Stomach (tissue), 9 donors: ENCODE measurements around the gene LZTS2. TPM values are rescaled to one million over a fixed set of nuclear protein-coding genes. Genes with fewer than 3 reads are reported as not detected.

ENCODE experiments used
- DNase-seq, 2 donors: peaks; one replicate each; pipeline versions ENCODE4 v3.0.0 to v3.0.0-alpha.2; 2013 to 2019
- H3K27ac ChIP-seq, 5 donors: fragments of 200-600 bp in 4 of 5; sonication (generic) in 4 of 5; one replicate each; pipeline ENCODE4 v1.5.1; 2013 to 2019; ENCODE audit warnings: mild to moderate bottlenecking in 1 of 5, moderate library complexity in 1 of 5
- H3K27me3 ChIP-seq, 3 donors: fragments of 200-600 bp; sonication (generic); one replicate each; pipeline ENCODE4 v1.5.1; 2017 to 2019; ENCODE audit warnings: mixed run types in 1 of 3
- H3K36me3 ChIP-seq, 4 donors: fragments of 200-600 bp; sonication (generic); 1 replicate in 3 of 4; 2 replicates in 1 of 4; pipeline ENCODE4 v1.5.1; 2016 to 2019
- H3K4me1 ChIP-seq, 4 donors: fragments of 200-600 bp; sonication (generic); one replicate each; pipeline ENCODE4 v1.5.1; 2016 to 2019
- H3K4me3 ChIP-seq, 4 donors: fragments of 200-600 bp; sonication (generic) in 3 of 4; one replicate each; pipeline ENCODE4 v1.5.1; 2016 to 2019; ENCODE audit warnings: mild to moderate bottlenecking in 1 of 4
- H3K9me3 ChIP-seq, 4 donors: fragments of 200-600 bp; sonication (generic); one replicate each; pipeline ENCODE4 v1.5.1; 2016 to 2019
- EP300 ChIP-seq: sonication (generic); formaldehyde crosslinking; IDR thresholded peaks from one replicate; pipeline ENCODE4 v1.6.1; 2017; ENCODE audit warnings: antibody characterized with exemption
- POLR2A ChIP-seq, 4 donors: fragments of 450-650 bp; IDR thresholded peaks; one replicate each; pipeline ENCODE4 v1.6.1; 2016; ENCODE audit warnings: antibody characterized with exemption in 4 of 4, control low read depth in 2 of 4, mild to moderate bottlenecking in 1 of 4, moderate library complexity in 1 of 4
- POLR2AphosphoS5 ChIP-seq, 3 donors: sonication (generic); formaldehyde crosslinking; IDR thresholded peaks; one replicate each; pipeline ENCODE4 v1.6.1; 2016; ENCODE audit warnings: antibody characterized with exemption in 3 of 3
- WGBS, 5 donors: extraction: QIAGEN DNeasy Blood & Tissue Kit in 3 of 5; methylation state at CpG; one replicate each; pipeline versions ENCODE4 v1.1.5 to v1.1.7; 2013 to 2018; 5-methylcytosine and 5-hydroxymethylcytosine counted together
- intact Hi-C: fragments of 100-400 bp; cut with DNase I; formaldehyde crosslinking; loops from one replicate; pipeline ENCODE4 v1.15.1; 2023; ENCODE audit warnings: low total_unique reads
- polyA plus RNA-seq, 3 donors: library from polyadenylated mRNA; stranded (reverse); fragments of 200-250 nt; gene quantifications; one replicate each; pipeline ENCODE4 v1.2.3, GENCODE V29; 2013
- total RNA-seq, 5 donors: library from RNA; depleted of rRNA; stranded (reverse); fragments of >200 nt; gene quantifications; one replicate each; pipeline versions ENCODE4 v1.1.0 to v1.2.3, GENCODE V29; 2014 to 2016
- TF ChIP-seq, protein P1 (sequence below), 7 experiments: fragments of 450-650 bp in 4 of 7; fragments of 200-600 bp in 3 of 7; sonication (generic) in 3 of 7; IDR thresholded peaks; one replicate each; pipeline ENCODE4 v1.5.1; 2016 to 2019; ENCODE audit warnings: antibody characterized with exemption in 7 of 7, control low read depth in 2 of 7, mild to moderate bottlenecking in 1 of 7
- donor health status: healthy with polysubstance abuse.
- donor health status: Bipolar disorder and iron deficiency.
- donor health status: healthy.

The LZTS2 gene
- total and polyA plus RNA-seq, 8 donors: 34.7 to 70.7 (median 48.0) TPM

DNA sequence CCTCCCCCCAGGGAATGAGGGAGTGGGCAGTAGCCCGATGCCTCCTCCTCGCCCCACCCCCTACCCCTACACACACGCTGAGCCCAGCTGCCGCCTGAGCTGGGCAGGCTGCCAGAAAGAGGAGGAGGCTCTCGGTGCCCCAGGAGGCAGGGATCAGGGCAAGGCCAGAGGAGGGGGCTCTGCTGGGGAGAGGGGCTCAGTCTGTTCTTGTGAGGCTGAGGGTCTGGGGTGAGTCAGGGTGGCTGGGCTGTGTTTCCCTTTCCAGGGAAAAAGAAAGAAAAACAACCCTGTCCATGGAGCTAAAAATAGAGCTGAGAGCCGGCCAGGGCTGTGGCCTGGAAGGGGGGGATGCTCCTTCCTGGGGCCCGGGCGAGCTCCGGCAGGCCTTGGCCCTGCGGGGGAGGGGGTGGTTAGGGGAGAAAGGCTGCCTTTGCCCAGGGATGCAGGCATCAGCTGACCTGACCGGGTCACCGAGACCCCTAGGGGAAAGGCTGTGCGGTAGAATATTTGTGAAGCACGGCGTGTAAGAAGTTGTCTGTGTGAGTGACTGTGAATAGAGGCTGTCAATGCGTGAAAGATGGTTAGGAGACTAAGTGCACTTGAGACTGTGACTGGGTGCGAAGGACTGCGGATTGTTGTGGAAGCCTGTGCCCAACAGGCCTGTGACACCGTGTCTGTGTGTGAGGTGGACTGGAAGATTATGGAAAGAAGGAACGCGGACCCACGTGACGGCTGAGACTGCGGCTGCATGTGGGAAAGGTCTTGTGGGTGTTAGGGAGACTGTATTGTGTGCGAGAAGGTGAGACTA, 1.2 kb upstream of the LZTS2 start:
- WGBS, 5 donors: 1 to 4% (median 3%) methylated on average over 19 to 25 of the region's 25 CpGs
- peak; percentile 84 to 96 for DNase-seq
- intact Hi-C loops: no loop called here
- no peaks in the 10 kb centered on the region for H3K27me3 ChIP-seq
- peaks cover 45 to 67% (median 53%) of the 10 kb centered on the region in 4 donors for H3K4me1 ChIP-seq
- no peaks in the 10 kb centered on the region for H3K9me3 ChIP-seq
- H3K27ac ChIP-seq: peak overlapping the region; percentile 97 to 100 (median 100)
- TF ChIP-seq POLR2AphosphoS5 (IDR thresholded peaks at IDR 0.05) (no peak), POLR2A (IDR thresholded peaks at IDR 0.05) (no peak)
- TF ChIP-seq, protein P1, sequence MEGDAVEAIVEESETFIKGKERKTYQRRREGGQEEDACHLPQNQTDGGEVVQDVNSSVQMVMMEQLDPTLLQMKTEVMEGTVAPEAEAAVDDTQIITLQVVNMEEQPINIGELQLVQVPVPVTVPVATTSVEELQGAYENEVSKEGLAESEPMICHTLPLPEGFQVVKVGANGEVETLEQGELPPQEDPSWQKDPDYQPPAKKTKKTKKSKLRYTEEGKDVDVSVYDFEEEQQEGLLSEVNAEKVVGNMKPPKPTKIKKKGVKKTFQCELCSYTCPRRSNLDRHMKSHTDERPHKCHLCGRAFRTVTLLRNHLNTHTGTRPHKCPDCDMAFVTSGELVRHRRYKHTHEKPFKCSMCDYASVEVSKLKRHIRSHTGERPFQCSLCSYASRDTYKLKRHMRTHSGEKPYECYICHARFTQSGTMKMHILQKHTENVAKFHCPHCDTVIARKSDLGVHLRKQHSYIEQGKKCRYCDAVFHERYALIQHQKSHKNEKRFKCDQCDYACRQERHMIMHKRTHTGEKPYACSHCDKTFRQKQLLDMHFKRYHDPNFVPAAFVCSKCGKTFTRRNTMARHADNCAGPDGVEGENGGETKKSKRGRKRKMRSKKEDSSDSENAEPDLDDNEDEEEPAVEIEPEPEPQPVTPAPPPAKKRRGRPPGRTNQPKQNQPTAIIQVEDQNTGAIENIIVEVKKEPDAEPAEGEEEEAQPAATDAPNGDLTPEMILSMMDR (IDR thresholded peaks at IDR 0.05): no peak
- H3K36me3 ChIP-seq: peaks cover 8 to 18% (median 15%) of the 10 kb centered on the region in 4 donors
- peak overlapping the region; percentile 68 to 89 (median 88) for H3K4me3 ChIP-seq

DNA sequence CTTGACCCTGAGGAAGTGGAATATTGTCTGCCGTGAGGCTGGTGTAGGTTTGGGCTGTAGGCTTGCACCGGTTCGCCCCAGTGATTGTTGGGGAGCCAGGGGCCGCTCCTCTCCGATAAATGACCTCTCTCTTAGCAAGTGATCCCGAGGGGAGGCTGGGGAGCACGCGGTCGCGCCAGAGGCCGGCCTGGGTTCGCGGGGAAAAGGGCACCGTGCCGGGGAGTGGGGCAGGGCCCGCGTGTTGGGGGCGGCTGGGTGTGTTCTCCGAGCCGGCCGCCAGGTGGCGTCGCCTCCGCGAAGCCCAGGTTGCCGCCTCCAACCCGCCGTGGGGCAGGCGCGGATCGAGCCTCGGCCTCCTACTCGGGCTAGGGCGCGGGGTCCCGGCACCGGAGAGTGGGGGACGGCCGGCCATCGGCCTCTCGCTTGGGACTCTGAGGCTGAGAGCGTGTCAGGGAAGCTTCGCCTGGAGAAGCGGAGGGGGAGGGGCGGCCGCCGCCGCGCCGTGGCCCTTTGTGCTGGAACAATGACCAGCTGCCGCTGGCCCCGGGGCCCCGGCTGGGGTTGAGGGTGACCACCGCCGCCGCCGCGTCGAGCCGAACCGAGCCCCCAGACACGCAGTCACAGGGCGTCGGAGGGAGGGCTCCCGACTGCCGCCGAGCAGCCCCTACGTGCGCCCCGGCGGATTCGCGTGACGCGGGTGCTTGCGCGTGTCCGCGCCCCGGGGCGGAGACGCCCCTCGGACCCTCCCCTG, 442 bp upstream of the LZTS2 start:
- H3K27ac ChIP-seq: peak overlapping the region; percentile 97 to 100 (median 100)
- TF ChIP-seq POLR2AphosphoS5 (IDR thresholded peaks at IDR 0.05) (peak; percentile 68 to 87 (median 86)), POLR2A (IDR thresholded peaks at IDR 0.05) (no peak)
- TF ChIP-seq, protein P1 (IDR thresholded peaks at IDR 0.05): peak in 6 of 7 experiments; percentile 24 to 99 (median 94)
- H3K4me3 ChIP-seq: peak overlapping the region; percentile 68 to 89 (median 88)
- peaks cover 11 to 19% (median 18%) of the 10 kb centered on the region in 4 donors for H3K36me3 ChIP-seq
- DNase-seq: peak; percentile 82 to 95
- peaks cover 45 to 74% (median 60%) of the 10 kb centered on the region in 4 donors for H3K4me1 ChIP-seq
- intact Hi-C loops: no loop called here
- no peaks in the 10 kb centered on the region for H3K9me3 ChIP-seq
- no peaks in the 10 kb centered on the region for H3K27me3 ChIP-seq
- 0 to 1% (median 0%) methylated on average over 54 to 83 of the region's 83 CpGs for WGBS, 5 donors

DNA sequence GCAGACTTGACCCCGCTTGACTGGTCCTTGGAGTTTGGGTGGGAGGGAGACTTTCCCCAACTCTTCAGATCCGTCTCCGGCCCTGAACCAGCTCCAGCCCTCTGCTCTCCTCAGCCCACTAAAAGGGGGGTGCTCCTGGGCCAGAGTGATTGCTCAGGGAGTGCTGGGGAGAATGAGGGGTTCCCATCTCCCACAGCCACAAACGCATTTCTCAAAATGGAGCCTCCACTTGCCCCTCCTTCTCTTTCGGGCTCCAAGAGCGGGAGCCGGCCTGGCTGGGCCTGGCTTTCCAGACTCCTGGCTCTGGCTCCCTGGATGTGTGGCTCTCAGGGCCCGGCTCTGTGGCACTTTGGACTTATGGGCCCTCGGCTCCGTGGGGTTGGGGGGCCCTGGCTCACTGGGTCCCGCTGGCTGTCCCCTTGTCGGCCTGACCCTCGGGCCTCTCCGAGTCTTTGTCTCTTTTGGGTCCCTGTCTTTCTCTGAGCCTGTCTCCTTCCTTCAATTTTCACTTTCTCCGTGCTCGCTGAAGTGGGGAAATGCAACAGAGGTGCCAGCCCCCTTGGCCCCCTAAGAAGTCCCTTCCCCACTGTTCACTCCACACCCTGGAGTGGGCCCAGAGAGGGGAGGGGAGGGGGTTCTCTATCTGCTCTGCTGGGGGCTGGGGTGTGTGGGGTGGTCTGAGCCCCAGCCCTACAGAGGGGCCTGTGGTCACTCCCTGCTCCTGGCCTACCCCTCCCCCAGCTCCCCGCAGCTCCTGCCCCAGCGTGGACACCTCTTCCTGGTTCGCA, 713 bp downstream of the LZTS2 start:
- intact Hi-C loops: no loop called here
- peak overlapping the region; percentile 68 to 89 (median 88) for H3K4me3 ChIP-seq
- DNase-seq: peak; percentile 49 to 72
- WGBS, 5 donors: 5 to 14% (median 10%) methylated on average over 18 to 19 of the region's 19 CpGs
- H3K27me3 ChIP-seq: no peaks in the 10 kb centered on the region
- H3K4me1 ChIP-seq: peaks cover 45 to 81% (median 62%) of the 10 kb centered on the region in 4 donors
- peak overlapping the region; percentile 97 to 100 (median 100) for H3K27ac ChIP-seq
- no peaks in the 10 kb centered on the region for H3K9me3 ChIP-seq
- H3K36me3 ChIP-seq: peaks cover 14 to 30% (median 30%) of the 10 kb centered on the region in 4 donors
- TF ChIP-seq EP300 (no peak), POLR2AphosphoS5 (IDR thresholded peaks at IDR 0.05) (no peak), POLR2A (IDR thresholded peaks at IDR 0.05) (no peak)
- TF ChIP-seq, protein P1 (IDR thresholded peaks at IDR 0.05): no peak
